Retinal pigment epithelial cell (primary cell): ENCODE measurements around the gene FILIP1.

Experiments
- DNase-seq: peaks from one replicate; pipeline ENCODE4 v3.0.0-alpha.2; 2010; ENCODE audit warnings: low read depth
- H3K4me3 ChIP-seq: 2 replicates; pipeline ENCODE4 v1.5.1; 2011; ENCODE audit warnings: mild to moderate bottlenecking, low read length, control low read depth, moderate library complexity
- TF ChIP-seq, protein P1 (sequence below): conservative IDR thresholded peaks from 2 replicates; pipeline ENCODE4 v1.5.1; 2011; ENCODE audit warnings: low read depth, low read length, control low read depth, inconsistent platforms

The FILIP1 gene

DNA sequence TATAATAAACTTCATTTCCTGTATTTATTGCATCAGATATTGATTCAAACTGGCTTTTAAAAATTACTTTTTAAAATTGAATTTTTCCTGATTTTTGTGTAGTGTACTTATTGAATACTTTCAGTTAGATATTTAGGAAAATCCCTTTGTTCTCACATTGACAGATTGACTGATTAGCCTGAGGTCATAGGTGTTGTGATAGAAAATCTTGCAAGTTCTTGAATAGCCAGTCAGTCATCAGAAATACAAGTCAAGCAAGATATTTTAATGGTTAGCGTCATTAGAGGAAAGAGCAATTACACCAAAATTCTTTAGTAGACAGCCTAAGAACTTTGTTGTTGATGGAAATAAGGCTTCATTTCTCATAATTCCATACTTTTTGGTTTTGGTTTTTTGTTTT is 205.6 kb downstream of the FILIP1 start:
- no peak for DNase-seq
- H3K4me3 ChIP-seq, result no peak overlapping the region
- TF ChIP-seq, protein P1, sequence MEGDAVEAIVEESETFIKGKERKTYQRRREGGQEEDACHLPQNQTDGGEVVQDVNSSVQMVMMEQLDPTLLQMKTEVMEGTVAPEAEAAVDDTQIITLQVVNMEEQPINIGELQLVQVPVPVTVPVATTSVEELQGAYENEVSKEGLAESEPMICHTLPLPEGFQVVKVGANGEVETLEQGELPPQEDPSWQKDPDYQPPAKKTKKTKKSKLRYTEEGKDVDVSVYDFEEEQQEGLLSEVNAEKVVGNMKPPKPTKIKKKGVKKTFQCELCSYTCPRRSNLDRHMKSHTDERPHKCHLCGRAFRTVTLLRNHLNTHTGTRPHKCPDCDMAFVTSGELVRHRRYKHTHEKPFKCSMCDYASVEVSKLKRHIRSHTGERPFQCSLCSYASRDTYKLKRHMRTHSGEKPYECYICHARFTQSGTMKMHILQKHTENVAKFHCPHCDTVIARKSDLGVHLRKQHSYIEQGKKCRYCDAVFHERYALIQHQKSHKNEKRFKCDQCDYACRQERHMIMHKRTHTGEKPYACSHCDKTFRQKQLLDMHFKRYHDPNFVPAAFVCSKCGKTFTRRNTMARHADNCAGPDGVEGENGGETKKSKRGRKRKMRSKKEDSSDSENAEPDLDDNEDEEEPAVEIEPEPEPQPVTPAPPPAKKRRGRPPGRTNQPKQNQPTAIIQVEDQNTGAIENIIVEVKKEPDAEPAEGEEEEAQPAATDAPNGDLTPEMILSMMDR, result no peak

DNA sequence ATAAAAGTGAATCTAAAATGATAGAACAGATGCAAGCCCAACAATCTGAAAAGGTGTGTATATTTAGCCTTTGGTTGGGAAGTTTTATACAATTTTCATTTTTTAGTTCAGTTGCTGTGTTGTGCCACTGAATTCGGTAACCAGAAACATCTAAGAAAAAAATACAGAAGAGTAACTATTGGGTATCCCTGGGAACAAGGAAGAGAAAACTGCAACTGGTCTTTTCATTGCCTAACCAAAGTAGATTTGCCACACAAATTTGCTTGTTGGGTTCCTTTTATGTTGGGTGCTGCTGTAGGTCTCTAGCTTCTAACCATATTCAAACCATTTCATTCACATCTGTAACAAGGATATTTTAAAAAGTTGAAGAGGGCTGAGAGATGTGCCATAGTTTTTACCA is 206.2 kb downstream of the FILIP1 start:
- TF ChIP-seq, protein P1, result no peak
- H3K4me3 ChIP-seq, result no peak overlapping the region
- DNase-seq, result no peak

DNA sequence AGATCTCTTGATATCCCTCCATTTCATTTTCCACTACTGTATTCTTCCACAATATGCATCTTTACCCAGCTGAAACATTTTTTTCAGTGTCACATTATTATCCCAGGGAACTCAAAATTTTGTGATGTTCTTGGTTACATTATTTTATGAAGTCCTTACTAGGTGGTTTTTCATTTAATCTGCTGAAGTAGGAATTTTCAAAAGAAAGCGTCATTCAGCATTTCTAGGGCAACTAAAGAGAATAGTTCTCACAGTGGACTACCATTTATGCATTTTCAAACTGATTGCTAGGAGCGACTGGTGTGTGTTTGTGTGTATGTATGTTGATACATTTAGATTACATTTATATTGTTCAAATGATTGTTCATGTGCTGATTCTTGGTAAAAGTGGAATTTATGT is 206.6 kb downstream of the FILIP1 start:
- no peak for DNase-seq
- H3K4me3 ChIP-seq, result no peak overlapping the region
- TF ChIP-seq, protein P1, result no peak

DNA sequence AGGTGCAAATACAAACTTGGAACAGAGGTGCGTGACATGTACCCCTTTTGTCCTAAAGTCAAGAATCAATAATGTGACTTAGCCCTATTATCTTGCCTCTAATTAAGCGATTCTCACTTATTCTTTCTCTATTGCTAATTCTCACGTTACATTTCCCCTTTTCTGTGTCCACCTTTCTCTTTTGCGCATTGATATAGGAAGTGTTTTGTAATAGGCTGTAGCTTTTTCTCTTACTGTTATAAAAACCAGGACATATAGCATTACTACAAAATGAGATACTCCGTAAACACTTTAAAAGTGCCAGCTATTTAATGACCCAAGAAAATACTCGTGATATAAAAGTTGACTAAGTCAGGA is 208.3 kb downstream of the FILIP1 start:
- TF ChIP-seq, protein P1, result no peak
- no peak for DNase-seq
- H3K4me3 ChIP-seq, result peak overlapping the region; percentile 91

DNA sequence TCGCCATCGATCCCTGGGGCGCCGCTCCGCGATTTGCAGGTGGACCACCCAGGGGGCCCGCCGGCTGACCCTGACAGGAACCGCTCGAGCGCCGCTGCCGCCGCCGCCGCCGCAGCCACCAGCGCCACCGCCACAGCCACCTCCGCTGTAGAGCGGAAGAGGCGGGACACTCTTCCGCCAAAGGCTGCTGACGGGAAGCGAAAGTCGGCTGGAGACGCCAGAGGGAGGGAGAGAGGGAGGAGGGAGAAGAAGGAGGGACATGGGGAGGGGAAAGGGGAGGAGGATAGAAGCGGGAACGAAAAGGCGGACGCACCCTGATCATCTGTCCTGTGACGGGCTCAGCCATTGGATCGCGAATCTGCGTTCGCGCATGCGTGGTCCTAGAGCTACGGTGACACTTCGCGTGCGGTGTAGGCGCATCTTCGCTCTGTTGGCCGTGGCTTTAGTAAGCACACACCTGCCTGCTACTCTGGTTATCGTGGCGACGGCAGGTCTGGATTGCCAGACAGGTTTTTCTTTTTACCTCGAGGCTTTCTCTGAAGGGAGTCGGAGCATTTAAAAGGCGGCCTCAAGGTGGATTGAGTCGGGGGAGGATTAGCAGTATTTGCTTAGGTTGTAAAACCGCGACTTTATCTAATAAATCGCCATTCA is 208.8 kb downstream of the FILIP1 start, which contains the start of gene TMEM30A:
TMEM30A (minus strand) TSS at position 161 of the 651 bp plus-strand sequence; CDS start at position 7, 154 bp downstream.
- TF ChIP-seq, protein P1, result no peak

DNA sequence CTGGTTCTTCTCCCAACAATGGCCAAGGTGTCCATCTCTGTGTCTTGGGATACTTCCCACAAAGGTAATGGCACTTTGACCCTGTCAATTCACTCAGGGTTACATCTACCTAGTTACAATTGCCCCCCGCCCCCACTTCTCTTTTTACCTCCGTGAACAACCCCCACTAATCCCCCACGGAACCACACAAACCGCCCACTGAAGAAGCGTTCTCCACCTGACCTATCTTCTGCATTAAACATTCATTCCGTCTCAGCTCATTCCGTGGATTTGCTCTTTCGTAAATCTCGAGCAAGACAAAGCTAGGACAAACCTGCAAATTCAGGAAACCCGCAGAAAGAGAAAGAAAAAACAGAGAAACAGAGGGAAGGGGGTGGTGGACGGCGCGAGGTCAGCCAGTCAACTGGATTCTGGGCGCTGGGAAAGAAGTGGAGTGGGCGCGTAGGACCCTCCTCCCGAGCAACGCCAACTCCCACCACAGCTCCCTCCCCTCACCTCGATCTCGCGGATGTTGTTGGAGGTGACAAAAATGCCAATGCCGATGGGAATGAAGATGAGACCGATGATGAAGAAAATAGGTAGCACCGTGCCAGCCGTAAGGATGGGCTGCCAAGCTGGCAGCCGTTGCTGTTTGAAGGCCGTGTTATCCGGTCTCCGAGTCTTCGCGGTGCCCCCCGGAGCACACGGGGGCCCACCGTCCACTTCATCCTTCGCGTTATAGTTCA is 209.5 kb downstream of the FILIP1 start:
- no peak for DNase-seq
- peak overlapping the region; percentile 91 for H3K4me3 ChIP-seq
- TF ChIP-seq, protein P1, result no peak

More for the DNA sequence above, 208.8 kb downstream of the FILIP1 start, which contains the start of gene TMEM30A:
- peak within 1 kb of the TSS; percentile 91 for H3K4me3 ChIP-seq
- peak; percentile 98 for DNase-seq

DNA sequence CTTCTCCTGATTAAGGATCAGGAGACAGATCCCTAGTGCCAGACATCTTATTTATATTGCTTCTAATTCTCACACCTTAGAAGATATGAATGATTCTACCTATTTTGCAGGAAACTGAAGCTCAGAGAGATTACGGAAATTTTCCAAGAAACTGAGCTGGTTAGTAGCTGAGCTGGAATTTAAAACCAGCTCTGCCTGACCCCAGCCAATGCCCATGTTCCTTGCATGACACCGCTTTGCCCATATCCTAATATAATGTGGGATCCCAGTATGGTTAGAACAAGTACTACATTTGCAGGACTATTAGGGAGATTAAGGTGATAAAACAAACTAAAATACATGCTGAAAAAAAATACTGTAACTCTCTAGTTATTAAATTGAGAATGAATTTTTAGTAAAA is 210.9 kb downstream of the FILIP1 start:
- H3K4me3 ChIP-seq, result peak overlapping the region; percentile 91
- TF ChIP-seq, protein P1, result no peak
- DNase-seq, result no peak
